GM12874 (cell line): Measurements from ENCODE around the gene KLK12.

Experiments used
- CTCF ChIP-seq: IDR thresholded peaks from 2 replicates; pipeline ENCODE4 v1.5.1; 2011; ENCODE audit warnings: low read depth, mild to moderate bottlenecking, control low read depth, low read length, moderate library complexity; ENCODE audit not compliant: insufficient read depth

The KLK12 gene

GRCh38 chr19:51065221-51065960 lies 30.6 kb upstream of the KLK12 start:
- no peak for TF ChIP-seq CTCF

- TF ChIP-seq CTCF: no peak
Observed at GRCh38 chr19:51064534-51065220, 29.9 kb upstream of the KLK12 start, which contains the start of gene KLK13. TSS of gene KLK13 (minus strand) at chr19:51065092. CDS start at chr19:51065067, 25 bp downstream.

- TF ChIP-seq CTCF: no peak
Observed at GRCh38 chr19:51063664-51064063, 28.9 kb upstream of the KLK12 start.

- no peak for TF ChIP-seq CTCF
Observed at GRCh38 chr19:51060973-51061372, 26.2 kb upstream of the KLK12 start.

GRCh38 chr19:51060336-51060735 lies 25.5 kb upstream of the KLK12 start:
- TF ChIP-seq CTCF: no peak

GRCh38 chr19:51059715-51060114 lies 24.9 kb upstream of the KLK12 start:
- no peak for TF ChIP-seq CTCF

- TF ChIP-seq CTCF: no peak
Observed at GRCh38 chr19:51055866-51056265, 21.1 kb upstream of the KLK12 start.
